ENCODE results near the gene RAB3IL1. TPM values are rescaled to one million over a fixed set of nuclear protein-coding genes. Genes with fewer than 3 reads are reported as not detected.
"Not testable (repeated sequence)": the region's sequence is repeated elsewhere in the genome, so short reads cannot be mapped to it uniquely, and the experiment has no call there.

RAB3IL1 gene
- total and polyA plus RNA-seq, 3 donors from 2014 or later = 57.7 to 88.2 (median 65.8) TPM

GRCh38 chr11:61883947-61884346, 33.4 kb downstream of the RAB3IL1 start:
- WGBS, 2 donors = 77 to 83% methylated on average over 4 to 5 of the region's 5 CpGs
- H3K4me1 ChIP-seq = no peaks in the 10 kb centered on the region
- no peaks in the 10 kb centered on the region for H3K9me3 ChIP-seq
- H3K4me3 ChIP-seq = no peak overlapping the region
- no peak overlapping the region for H3K27ac ChIP-seq
- intact Hi-C loops (cut with DNase I; ENCODE audit: low total_unique reads) = no loop called here
- no peaks in the 10 kb centered on the region for H3K36me3 ChIP-seq (ENCODE audit: low read depth, missing control alignments)
- DNase-seq = no peak
- H3K27me3 ChIP-seq = no peaks in the 10 kb centered on the region
- TF ChIP-seq CTCF (IDR thresholded peaks at IDR 0.05) (no peak), POLR2A (IDR thresholded peaks at IDR 0.05) (no peak)

DNA sequence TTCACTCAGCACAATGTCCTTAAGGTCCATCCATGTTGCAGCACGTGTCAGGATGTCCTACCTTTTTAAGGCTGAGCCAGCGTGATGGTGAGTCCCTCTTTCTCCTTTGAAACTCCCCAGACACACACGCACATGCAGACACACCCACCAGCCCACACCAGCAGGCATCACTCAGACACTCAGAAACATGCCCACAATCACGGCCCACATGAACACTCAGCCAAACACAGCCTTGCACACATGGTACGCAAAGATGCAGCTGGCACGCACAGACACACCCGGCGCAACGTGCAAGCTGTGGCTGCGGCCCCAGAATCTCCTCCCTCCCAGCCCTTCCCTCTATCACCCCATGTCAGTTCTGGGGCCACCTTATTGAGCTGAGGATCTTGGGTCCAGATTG, 34.0 kb downstream of the RAB3IL1 start:
- H3K27me3 ChIP-seq = no peaks in the 10 kb centered on the region

DNA sequence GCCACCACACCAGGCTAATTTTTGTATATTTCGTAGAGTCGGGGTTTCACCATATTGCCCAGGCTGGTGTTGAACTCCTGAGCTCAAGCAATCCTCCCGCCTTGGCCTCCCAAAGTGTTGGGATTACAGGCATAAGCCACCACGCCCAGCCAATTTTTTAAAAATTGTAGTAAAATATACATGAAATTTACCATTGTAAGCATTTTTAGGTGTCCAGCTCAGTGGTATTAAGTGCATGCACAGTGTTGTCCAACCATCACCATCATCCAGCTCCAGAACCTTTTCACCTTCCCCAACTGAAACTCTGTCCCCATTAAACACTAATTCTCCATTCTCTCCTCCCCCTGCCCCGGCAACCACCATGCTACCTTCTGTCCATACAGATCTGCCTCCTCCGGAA, 34.5 kb downstream of the RAB3IL1 start:
- Histone ChIP-seq H3K36me3 (ENCODE audit: low read depth, missing control alignments) (no peaks in the 10 kb centered on the region), H3K9me3 (no peaks in the 10 kb centered on the region), H3K4me1 (no peaks in the 10 kb centered on the region), H3K27ac (no peak overlapping the region), H3K27me3 (no peaks in the 10 kb centered on the region), H3K4me3 (no peak overlapping the region)
- WGBS, 2 donors = 89 to 91% methylated on average over 6 of the region's 6 CpGs
- intact Hi-C loops (cut with DNase I; ENCODE audit: low total_unique reads) = no loop called here
- no peak for DNase-seq
- no peak for TF ChIP-seq CTCF (IDR thresholded peaks at IDR 0.05)
- no peak for TF ChIP-seq POLR2A (IDR thresholded peaks at IDR 0.05)

More for the DNA sequence above, 34.0 kb downstream of the RAB3IL1 start:
- 93 to 94% methylated on average over 10 of the region's 10 CpGs for WGBS, 2 donors
- intact Hi-C loops (cut with DNase I; ENCODE audit: low total_unique reads) = no loop called here
- Histone ChIP-seq H3K27ac (no peak overlapping the region), H3K4me3 (no peak overlapping the region), H3K36me3 (ENCODE audit: low read depth, missing control alignments) (no peaks in the 10 kb centered on the region), H3K4me1 (no peaks in the 10 kb centered on the region), H3K9me3 (no peaks in the 10 kb centered on the region)
- no peak for DNase-seq
- no peak for TF ChIP-seq CTCF (IDR thresholded peaks at IDR 0.05)
- TF ChIP-seq POLR2A (IDR thresholded peaks at IDR 0.05) = no peak

DNA sequence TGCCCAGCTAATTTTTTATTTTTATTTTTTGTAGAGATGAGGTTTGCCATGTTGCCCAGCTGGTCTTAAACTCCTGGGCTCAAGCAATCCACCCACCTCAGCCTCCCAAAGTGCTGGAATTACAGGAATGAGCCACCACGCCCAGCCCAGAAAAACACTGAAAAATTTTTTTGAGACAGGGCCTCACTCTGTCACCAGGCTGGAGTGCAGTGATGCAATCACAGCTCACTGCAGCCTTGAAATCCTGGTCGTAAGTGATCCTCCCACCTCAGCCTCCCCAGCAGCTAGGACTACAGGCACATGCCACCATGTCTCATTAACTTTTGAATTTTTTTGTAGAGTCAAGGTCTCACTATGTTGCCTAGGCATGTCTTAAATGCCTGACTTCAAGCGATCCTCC, 35.1 kb downstream of the RAB3IL1 start:
- H3K36me3 ChIP-seq (ENCODE audit: low read depth, missing control alignments); DNase-seq; intact Hi-C loops (cut with DNase I; ENCODE audit: low total_unique reads); H3K27me3 ChIP-seq; H3K27ac ChIP-seq; H3K9me3 ChIP-seq; H3K4me3 ChIP-seq; H3K4me1 ChIP-seq: not testable (repeated sequence)
- WGBS, 2 donors = 74 to 84% methylated on average over 3 of the region's 3 CpGs

DNA sequence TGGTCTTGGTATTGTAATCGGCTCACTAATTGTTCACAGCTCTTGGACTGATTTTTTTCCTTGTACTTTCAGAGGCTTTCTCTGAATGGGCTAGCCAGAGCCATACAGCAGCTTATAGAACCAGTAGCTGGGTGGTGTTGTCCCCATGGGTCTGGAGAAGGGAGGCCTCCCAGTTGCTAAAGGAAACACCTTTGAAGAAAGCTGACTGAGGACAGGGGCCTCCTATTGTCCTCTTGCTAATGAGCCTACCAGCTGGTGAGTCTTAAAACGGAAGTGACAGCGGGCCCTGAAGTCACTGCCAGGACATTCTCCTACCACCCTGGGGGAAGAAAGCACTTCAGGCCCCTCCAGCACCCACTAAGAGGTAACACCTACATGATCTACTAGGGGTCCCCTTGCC, 36.0 kb downstream of the RAB3IL1 start:
- H3K4me3 ChIP-seq = no peak overlapping the region
- no peaks in the 10 kb centered on the region for H3K4me1 ChIP-seq
- no peaks in the 10 kb centered on the region for H3K36me3 ChIP-seq (ENCODE audit: low read depth, missing control alignments)
- DNase-seq = no peak
- 84 to 93% methylated on average over 3 of the region's 3 CpGs for WGBS, 2 donors
- no peaks in the 10 kb centered on the region for H3K27me3 ChIP-seq
- intact Hi-C loops (cut with DNase I; ENCODE audit: low total_unique reads) = no loop called here
- H3K27ac ChIP-seq = no peak overlapping the region
- no peaks in the 10 kb centered on the region for H3K9me3 ChIP-seq
- TF ChIP-seq POLR2A (IDR thresholded peaks at IDR 0.05) = no peak
- no peak for TF ChIP-seq CTCF (IDR thresholded peaks at IDR 0.05)
